H1 (cell line): Measurements from ENCODE around the gene SDSL. TPM values are rescaled to one million over a fixed set of nuclear protein-coding genes. Genes with fewer than 3 reads are reported as not detected.

Experiments used
- CBX8 ChIP-seq: fragments of 300-800, 300-1000 bp; sonication (generic); IDR thresholded peaks from 2 replicates; pipeline ENCODE4 v1.7.1; 2016; ENCODE audit warnings: low read depth, low read length, borderline replicate concordance
- PHF8 ChIP-seq: fragments of 200-600 bp; sonication (generic); conservative IDR thresholded peaks from 2 replicates; pipeline ENCODE4 v1.7.1; 2012; ENCODE audit warnings: low read depth, mild to moderate bottlenecking, inconsistent platforms, low read length, moderate library complexity
- SRF ChIP-seq: IDR thresholded peaks from 2 replicates; pipeline ENCODE4 v1.6.1; 2011; ENCODE audit warnings: mild to moderate bottlenecking, low read depth, low read length, moderate library complexity
- polyA plus RNA-seq, 7 experiments: library from polyadenylated mRNA; depleted of rRNA in 3 of 7; stranded (reverse) in 5 of 7; unstranded in 2 of 7; fragments of >200 nt in 5 of 7; fragments of 200-250 nt in 2 of 7; gene quantifications; 1 replicate in 5 of 7; 2 replicates in 1 of 7; 4 replicates in 1 of 7; pipeline versions ENCODE4 v1.2.1 to v1.2.3, GENCODE V29; 2011 to 2013; ENCODE audit warnings: missing spikeins in 2 of 7, mixed read lengths in 2 of 7
- total RNA-seq: library from RNA; stranded (reverse); fragmentation: NEBNext Ultra II Directional; extraction: Animal tissue kit (Norgen Biotek cat#: 25700); gene quantifications from 2 replicates; pipeline ENCODE4 v1.2.1, GENCODE V29; 2021

SDSL gene
- total and polyA plus RNA-seq, 2 of the 8 experiments (the other 6 are each of a cell fraction or from before 2014, with no cell fraction given), result 0.69 to 1.3 TPM

DNA sequence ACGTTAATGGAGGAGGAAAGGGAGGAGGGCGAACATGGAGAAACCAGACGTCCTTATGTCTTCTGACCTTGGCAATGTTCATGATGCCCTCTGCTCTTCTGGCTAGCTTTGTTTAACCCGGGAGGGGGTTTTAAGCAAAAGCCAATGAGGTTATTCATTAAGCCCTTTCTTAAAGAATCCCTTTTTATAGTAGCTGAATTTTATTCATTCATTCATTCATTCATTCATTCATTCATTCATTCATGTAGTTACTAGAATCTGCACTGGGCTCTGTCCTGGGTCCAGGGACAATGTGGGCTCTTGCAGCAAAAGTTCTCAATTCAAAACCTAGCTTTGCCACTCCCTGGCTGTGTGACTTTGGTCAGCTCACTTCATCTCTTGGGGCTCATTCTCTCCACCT lies 35.5 kb downstream of the SDSL start (continued):
- no peak for TF ChIP-seq SRF
- no peak for TF ChIP-seq PHF8
- no peak for TF ChIP-seq CBX8
